Smooth muscle cell (in vitro differentiated cells): ENCODE measurements around the gene CCDC177. TPM values are rescaled to one million over a fixed set of nuclear protein-coding genes. Genes with fewer than 3 reads are reported as not detected.

Experiments used
- DNase-seq: peaks from one replicate; lab custom pipeline; 2025; ENCODE audit not compliant: unreplicated experiment; lab: John Stamatoyannopoulos, UW
- H2AFZ ChIP-seq: fragments of 200-600 bp; sonication (generic); 2 replicates; pipeline ENCODE4 v1.6.0; 2016; ENCODE audit warnings: antibody characterized with exemption, low read depth, mild to moderate bottlenecking
- H3F3A ChIP-seq: fragments of 200-600 bp; sonication (generic); 2 replicates; pipeline ENCODE4 v1.6.0; 2017; ENCODE audit warnings: antibody characterized with exemption, low read depth
- H3K27ac ChIP-seq: fragments of 200-600 bp; sonication (generic); 2 replicates; pipeline ENCODE4 v1.5.1; 2016; ENCODE audit warnings: low read depth, mild to moderate bottlenecking
- H3K27me3 ChIP-seq: fragments of 200-600 bp; sonication (generic); 2 replicates; pipeline ENCODE4 v1.6.1; 2016; ENCODE audit warnings: low read depth, mild to moderate bottlenecking
- H3K36me3 ChIP-seq: fragments of 200-600 bp; sonication (generic); 2 replicates; pipeline ENCODE4 v1.5.1; 2016; ENCODE audit warnings: low read depth
- H3K4me1 ChIP-seq: fragments of 200-600 bp; sonication (generic); 2 replicates; pipeline ENCODE4 v1.5.1; 2016; ENCODE audit warnings: low read depth
- H3K4me2 ChIP-seq: fragments of 200-600 bp; sonication (generic); 2 replicates; pipeline ENCODE4 v1.6.0; 2016; ENCODE audit warnings: mild to moderate bottlenecking
- H3K4me3 ChIP-seq: fragments of 200-600 bp; sonication (generic); 2 replicates; pipeline ENCODE4 v1.5.1; 2016; ENCODE audit warnings: mild to moderate bottlenecking
- H3K79me2 ChIP-seq: fragments of 200-600 bp; sonication (generic); 2 replicates; pipeline ENCODE4 v1.6.0; 2016; ENCODE audit warnings: low read depth, mild to moderate bottlenecking
- H3K9ac ChIP-seq: fragments of 200-600 bp; sonication (generic); 2 replicates; pipeline ENCODE4 v1.6.0; 2016; ENCODE audit warnings: low read depth
- H3K9me3 ChIP-seq: fragments of 200-600 bp; sonication (generic); replicated peaks from 2 replicates; pipeline ENCODE4 v1.5.1; 2016; ENCODE audit warnings: low read depth
- H4K20me1 ChIP-seq: fragments of 200-600 bp; sonication (generic); 2 replicates; pipeline ENCODE4 v1.6.0; 2016; ENCODE audit warnings: low read depth
- CTCF ChIP-seq: fragments of 200-600 bp; sonication (generic); IDR thresholded peaks from 2 replicates; pipeline ENCODE4 v1.5.1; 2017; ENCODE audit warnings: borderline replicate concordance, mild to moderate bottlenecking, antibody characterized with exemption; ENCODE audit not compliant: insufficient read depth, poor library complexity, severe bottlenecking
- WGBS: methylation state at CpG from one replicate; pipeline ENCODE4 v1.1.7; 2016; ENCODE audit warnings: low lambda C conversion rate; 5-methylcytosine and 5-hydroxymethylcytosine counted together
- polyA plus RNA-seq: library from polyadenylated mRNA; unstranded; fragments of >200 nt; fragmentation: Nextera tagmentation; extraction: Ambion mirVana; gene quantifications from 2 replicates; pipeline ENCODE4 v1.2.1, GENCODE V29; 2016
- total RNA-seq: library from RNA; depleted of rRNA; stranded (reverse); fragments of >200 nt; gene quantifications from 2 replicates; pipeline ENCODE4 v1.2.3, GENCODE V29; 2014

Gene CCDC177
- total and polyA plus RNA-seq, 2 experiments from 2014 or later: not detected

GRCh38 chr14:69574954-69575295 lies 254 bp upstream of the CCDC177 start:
- no peaks in the 10 kb centered on the region for H3K4me1 ChIP-seq
- no peak overlapping the region for H3K9ac ChIP-seq
- no peaks in the 10 kb centered on the region for H3F3A ChIP-seq
- peak overlapping the region; percentile 88 for H3K4me2 ChIP-seq
- H3K36me3 ChIP-seq: no peaks in the 10 kb centered on the region
- no peaks in the 10 kb centered on the region for H3K9me3 ChIP-seq
- H3K27me3 ChIP-seq: peaks cover 66% of the 10 kb centered on the region
- DNase-seq: no peak
- no peak for TF ChIP-seq CTCF
- no peak overlapping the region for H3K27ac ChIP-seq
- H2AFZ ChIP-seq: no peak overlapping the region
- WGBS: 46% methylated on average over 5 of the region's 5 CpGs
- H3K79me2 ChIP-seq: no peaks in the 10 kb centered on the region
- no peaks in the 10 kb centered on the region for H4K20me1 ChIP-seq
- H3K4me3 ChIP-seq: peak overlapping the region; percentile 52

- Histone ChIP-seq H2AFZ (no peak overlapping the region), H3K36me3 (no peaks in the 10 kb centered on the region), H3K27ac (no peak overlapping the region), H3K27me3 (peaks cover 77% of the 10 kb centered on the region), H3K4me1 (no peaks in the 10 kb centered on the region), H3K4me3 (no peak overlapping the region), H3K4me2 (peak overlapping the region; percentile 88), H3K9ac (no peak overlapping the region), H3K79me2 (no peaks in the 10 kb centered on the region), H4K20me1 (no peaks in the 10 kb centered on the region), H3K9me3 (no peaks in the 10 kb centered on the region), H3F3A (no peaks in the 10 kb centered on the region)
- no peak for TF ChIP-seq CTCF
- no peak for DNase-seq
- WGBS: 20% methylated on average over 15 of the region's 15 CpGs
Measured at GRCh38 chr14:69573831-69574262, 824 bp downstream of the CCDC177 start.

GRCh38 chr14:69573205-69573830 lies 1.4 kb downstream of the CCDC177 start:
- TF ChIP-seq CTCF: no peak
- WGBS: 91% methylated on average over 44 of the region's 51 CpGs
- Histone ChIP-seq H4K20me1 (no peaks in the 10 kb centered on the region), H3K79me2 (no peaks in the 10 kb centered on the region), H3K4me3 (no peak overlapping the region), H3K36me3 (no peaks in the 10 kb centered on the region), H3K4me2 (no peak overlapping the region), H3K9me3 (no peaks in the 10 kb centered on the region), H3K27ac (no peak overlapping the region), H3F3A (no peaks in the 10 kb centered on the region), H3K27me3 (peaks cover 82% of the 10 kb centered on the region), H3K4me1 (no peaks in the 10 kb centered on the region), H2AFZ (no peak overlapping the region), H3K9ac (no peak overlapping the region)
- no peak for DNase-seq

GRCh38 chr14:69572841-69573135 lies 1.9 kb downstream of the CCDC177 start:
- Histone ChIP-seq H4K20me1 (no peaks in the 10 kb centered on the region), H3K9ac (no peak overlapping the region), H3K27ac (no peak overlapping the region), H2AFZ (no peak overlapping the region), H3K27me3 (peaks cover 87% of the 10 kb centered on the region), H3F3A (no peaks in the 10 kb centered on the region), H3K9me3 (no peaks in the 10 kb centered on the region), H3K4me1 (no peaks in the 10 kb centered on the region), H3K4me2 (no peak overlapping the region), H3K79me2 (no peaks in the 10 kb centered on the region), H3K4me3 (no peak overlapping the region), H3K36me3 (no peaks in the 10 kb centered on the region)
- WGBS: 81% methylated on average over 9 of the region's 40 CpGs
- no peak for DNase-seq
- no peak for TF ChIP-seq CTCF
